HCEC 1CT (cell line): Measurements from ENCODE around the gene SUGP1.

ENCODE experiments used
- DNase-seq: peaks from one replicate; pipeline ENCODE4 v3.0.0-alpha.2; 2017

Gene SUGP1

GRCh38 chr19:19226663-19227062 lies 93.6 kb downstream of the SUGP1 start:
- no peak for DNase-seq

GRCh38 chr19:19226204-19226603 lies 94.1 kb downstream of the SUGP1 start:
- no peak for DNase-seq
